ENCODE results near the gene ORC5. TPM values are rescaled to one million over a fixed set of nuclear protein-coding genes. Genes with fewer than 3 reads are reported as not detected.
A peak's percentile ranks its signal among the peaks of the same experiment; 100 is the strongest.

Gene ORC5
- total and polyA plus RNA-seq, 7 donors: 6.1 to 14.3 (median 9.2) TPM

DNA sequence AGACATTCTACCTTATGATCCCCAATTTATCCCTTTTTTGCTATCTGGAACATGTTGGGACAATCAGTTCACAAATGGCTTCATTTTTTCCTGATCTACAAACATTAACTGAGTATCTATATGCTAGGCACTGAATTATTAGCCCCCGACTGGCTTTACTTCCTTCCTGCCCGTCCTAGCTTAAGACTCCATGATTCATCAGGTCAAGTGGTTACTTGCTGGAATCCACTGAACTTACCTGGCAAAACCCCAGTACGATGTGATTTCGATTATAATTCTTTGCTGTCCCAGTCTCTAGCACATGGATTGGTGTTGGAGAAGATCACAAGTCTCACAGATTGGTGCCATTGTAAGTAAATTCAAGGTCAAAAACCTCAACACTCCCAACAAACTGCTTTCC lies 77.1 kb downstream of the ORC5 start:
- H3K27me3 ChIP-seq (ENCODE audit: insufficient read depth in 3 of 3, low read length in 2 of 3): no peaks in the 10 kb centered on the region
- H3K9me3 ChIP-seq: no peaks in the 10 kb centered on the region
- peaks cover 17% of the 10 kb centered on the region for H3K4me1 ChIP-seq
- H3K4me3 ChIP-seq: no peak overlapping the region
- ATAC-seq (no peak), DNase-seq (no peak)
- intact Hi-C loops (cut with DNase I): no loop called here
- H3K36me3 ChIP-seq (ENCODE audit: insufficient read depth in 1 of 2, low read depth in 1 of 2): peaks cover 0 to 16% of the 10 kb centered on the region in 2 donors
- H3K27ac ChIP-seq: no peak overlapping the region
- WGBS, 3 donors: 94% methylated on average over 4 of the region's 4 CpGs
- TF ChIP-seq, protein P1, sequence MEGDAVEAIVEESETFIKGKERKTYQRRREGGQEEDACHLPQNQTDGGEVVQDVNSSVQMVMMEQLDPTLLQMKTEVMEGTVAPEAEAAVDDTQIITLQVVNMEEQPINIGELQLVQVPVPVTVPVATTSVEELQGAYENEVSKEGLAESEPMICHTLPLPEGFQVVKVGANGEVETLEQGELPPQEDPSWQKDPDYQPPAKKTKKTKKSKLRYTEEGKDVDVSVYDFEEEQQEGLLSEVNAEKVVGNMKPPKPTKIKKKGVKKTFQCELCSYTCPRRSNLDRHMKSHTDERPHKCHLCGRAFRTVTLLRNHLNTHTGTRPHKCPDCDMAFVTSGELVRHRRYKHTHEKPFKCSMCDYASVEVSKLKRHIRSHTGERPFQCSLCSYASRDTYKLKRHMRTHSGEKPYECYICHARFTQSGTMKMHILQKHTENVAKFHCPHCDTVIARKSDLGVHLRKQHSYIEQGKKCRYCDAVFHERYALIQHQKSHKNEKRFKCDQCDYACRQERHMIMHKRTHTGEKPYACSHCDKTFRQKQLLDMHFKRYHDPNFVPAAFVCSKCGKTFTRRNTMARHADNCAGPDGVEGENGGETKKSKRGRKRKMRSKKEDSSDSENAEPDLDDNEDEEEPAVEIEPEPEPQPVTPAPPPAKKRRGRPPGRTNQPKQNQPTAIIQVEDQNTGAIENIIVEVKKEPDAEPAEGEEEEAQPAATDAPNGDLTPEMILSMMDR (IDR thresholded peaks at IDR 0.05): no peak

DNA sequence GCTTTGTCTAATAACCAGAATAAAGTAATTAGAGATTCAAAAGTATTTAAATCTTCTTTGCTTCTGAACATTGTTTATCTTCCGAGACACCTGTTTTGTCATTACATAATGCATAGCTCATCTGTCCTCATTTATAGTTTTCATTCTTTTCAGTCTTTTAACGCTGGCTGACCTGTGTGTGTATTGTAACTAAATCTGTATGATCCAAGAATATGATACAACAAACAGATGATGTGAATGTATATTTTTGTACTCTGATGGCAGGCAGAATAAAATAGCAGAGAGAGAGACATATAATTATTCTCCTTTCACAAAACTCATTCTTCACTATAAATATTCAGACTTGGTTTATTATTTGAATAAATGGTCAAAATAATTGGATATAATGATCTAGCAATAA lies 80.6 kb downstream of the ORC5 start:
- Histone ChIP-seq H3K27me3 (ENCODE audit: insufficient read depth in 3 of 3, low read length in 2 of 3) (no peaks in the 10 kb centered on the region), H3K4me3 (no peak overlapping the region), H3K36me3 (ENCODE audit: insufficient read depth in 1 of 2, low read depth in 1 of 2) (peaks cover 0 to 24% of the 10 kb centered on the region in 2 donors), H3K9me3 (no peaks in the 10 kb centered on the region), H3K27ac (peak overlapping the region; percentile 76), H3K4me1 (peaks cover 11% of the 10 kb centered on the region)
- DNase-seq: no peak
- peak in 3 of 4 donors; percentile 66 to 90 (median 69) for ATAC-seq
- TF ChIP-seq, protein P1 (IDR thresholded peaks at IDR 0.05): no peak
- 30 to 55% (median 30%) methylated on average over 2 of the region's 2 CpGs for WGBS, 3 donors
- intact Hi-C loops (cut with DNase I): no loop called here

DNA sequence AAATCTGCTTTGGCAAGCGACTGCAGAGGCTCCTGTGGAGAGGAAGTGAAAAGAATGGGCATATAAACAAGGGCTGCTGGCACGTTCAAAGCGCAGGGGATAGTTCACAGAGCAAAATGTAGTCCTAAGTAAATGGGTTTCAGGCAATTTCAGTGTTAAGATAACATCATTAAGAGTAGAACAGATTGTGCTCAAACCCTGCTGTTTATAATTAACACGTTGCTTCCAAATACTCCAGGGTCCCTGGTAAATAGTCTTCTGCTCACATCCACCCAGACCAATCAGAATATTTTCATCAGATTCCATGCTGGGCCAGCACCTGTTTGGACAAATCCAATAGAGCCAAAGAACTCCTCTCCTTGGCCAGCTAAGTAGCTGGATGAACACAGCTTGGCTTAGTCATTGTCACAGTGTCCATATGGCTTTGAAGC lies 81.4 kb downstream of the ORC5 start:
- Histone ChIP-seq H3K4me3 (no peak overlapping the region), H3K27ac (peak overlapping the region; percentile 76), H3K27me3 (ENCODE audit: insufficient read depth in 3 of 3, low read length in 2 of 3) (no peaks in the 10 kb centered on the region), H3K4me1 (peaks cover 11% of the 10 kb centered on the region), H3K36me3 (ENCODE audit: insufficient read depth in 1 of 2, low read depth in 1 of 2) (peaks cover 0 to 24% of the 10 kb centered on the region in 2 donors), H3K9me3 (no peaks in the 10 kb centered on the region)
- DNase-seq (no peak), ATAC-seq (peak in 3 of 4 donors; percentile 69 to 87 (median 85))
- intact Hi-C loops (cut with DNase I): no loop called here
- TF ChIP-seq, protein P1 (IDR thresholded peaks at IDR 0.05): no peak
- WGBS, 3 donors: 13 to 33% (median 31%) methylated on average over 4 of the region's 4 CpGs

DNA sequence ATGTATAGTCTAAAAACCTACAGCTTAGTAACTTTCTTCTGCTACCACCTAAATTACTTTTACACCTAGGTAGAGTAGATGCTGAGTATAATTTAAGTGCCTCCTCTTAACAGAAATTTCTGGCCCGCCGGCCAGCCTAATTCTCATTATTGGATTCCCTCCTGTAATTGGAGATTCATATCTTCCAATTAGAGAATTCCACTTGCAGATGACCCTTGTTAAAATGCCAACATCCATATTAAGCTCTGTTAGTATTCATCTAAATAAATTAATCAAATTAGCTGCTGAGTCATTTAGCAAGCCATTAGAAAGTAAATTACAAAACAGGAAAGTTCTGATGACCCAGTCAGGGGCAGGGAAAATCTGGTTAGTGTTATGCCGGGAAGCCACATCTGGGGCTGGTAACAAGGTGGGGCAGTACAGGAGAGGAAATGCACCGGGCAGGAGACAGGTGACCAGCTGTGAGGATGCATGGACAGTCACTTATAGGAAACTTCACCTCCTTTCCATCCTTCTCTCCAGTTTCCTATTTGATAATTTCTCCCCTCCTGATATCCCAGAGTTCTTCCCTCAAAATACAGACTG lies 82.8 kb downstream of the ORC5 start:
- intact Hi-C loops (cut with DNase I): no loop called here
- Histone ChIP-seq H3K27ac (no peak overlapping the region), H3K36me3 (ENCODE audit: insufficient read depth in 1 of 2, low read depth in 1 of 2) (peaks cover 0 to 15% of the 10 kb centered on the region in 2 donors), H3K27me3 (ENCODE audit: insufficient read depth in 3 of 3, low read length in 2 of 3) (no peaks in the 10 kb centered on the region), H3K4me1 (peaks cover 11% of the 10 kb centered on the region), H3K4me3 (no peak overlapping the region), H3K9me3 (no peaks in the 10 kb centered on the region)
- TF ChIP-seq, protein P1 (IDR thresholded peaks at IDR 0.05): no peak
- no peak for DNase-seq
- WGBS, 3 donors: 75 to 85% (median 79%) methylated on average over 4 of the region's 4 CpGs
- ATAC-seq: no peak

DNA sequence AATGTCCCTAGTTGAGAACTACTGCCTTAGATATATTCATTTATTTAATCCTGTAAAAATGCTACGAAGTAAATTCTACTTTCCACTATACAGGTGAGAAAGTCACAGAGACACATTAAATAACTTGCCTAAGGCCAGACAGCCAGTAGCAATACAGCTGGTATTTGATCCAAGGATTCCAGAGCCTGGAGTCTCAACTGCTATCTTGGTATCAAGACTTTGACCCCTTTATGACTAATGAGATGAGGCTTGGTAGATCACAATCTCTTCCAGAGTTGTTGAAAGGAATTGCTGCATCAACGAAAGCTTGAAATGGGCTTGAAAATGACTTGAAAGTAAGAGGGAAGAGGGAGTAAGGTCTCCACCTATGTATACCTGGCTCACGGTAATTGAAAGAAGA lies 83.3 kb downstream of the ORC5 start:
- peaks cover 11% of the 10 kb centered on the region for H3K4me1 ChIP-seq
- DNase-seq (no peak), ATAC-seq (no peak)
- H3K9me3 ChIP-seq: no peaks in the 10 kb centered on the region
- peaks cover 0 to 10% of the 10 kb centered on the region in 2 donors for H3K36me3 ChIP-seq (ENCODE audit: insufficient read depth in 1 of 2, low read depth in 1 of 2)
- TF ChIP-seq, protein P1 (IDR thresholded peaks at IDR 0.05): no peak
- H3K27me3 ChIP-seq (ENCODE audit: insufficient read depth in 3 of 3, low read length in 2 of 3): no peaks in the 10 kb centered on the region
- intact Hi-C loops (cut with DNase I): no loop called here
- no peak overlapping the region for H3K27ac ChIP-seq
- no peak overlapping the region for H3K4me3 ChIP-seq
- 92 to 95% (median 92%) methylated on average over 3 of the region's 3 CpGs for whole genome bisulfite sequencing, 3 donors

All from psoas muscle (tissue), 8 donors.